Dedifferentiated amniotic fluid mesenchymal stem cell (primary cell): ENCODE results near the gene CORO6.
A peak's percentile ranks its signal among the peaks of the same experiment; 100 is the strongest.

Experiments
- DNase-seq: peaks from one replicate; pipeline ENCODE4 v3.0.0-alpha.2; 2016; ENCODE audit errors: extremely low spot score

The CORO6 gene

DNA sequence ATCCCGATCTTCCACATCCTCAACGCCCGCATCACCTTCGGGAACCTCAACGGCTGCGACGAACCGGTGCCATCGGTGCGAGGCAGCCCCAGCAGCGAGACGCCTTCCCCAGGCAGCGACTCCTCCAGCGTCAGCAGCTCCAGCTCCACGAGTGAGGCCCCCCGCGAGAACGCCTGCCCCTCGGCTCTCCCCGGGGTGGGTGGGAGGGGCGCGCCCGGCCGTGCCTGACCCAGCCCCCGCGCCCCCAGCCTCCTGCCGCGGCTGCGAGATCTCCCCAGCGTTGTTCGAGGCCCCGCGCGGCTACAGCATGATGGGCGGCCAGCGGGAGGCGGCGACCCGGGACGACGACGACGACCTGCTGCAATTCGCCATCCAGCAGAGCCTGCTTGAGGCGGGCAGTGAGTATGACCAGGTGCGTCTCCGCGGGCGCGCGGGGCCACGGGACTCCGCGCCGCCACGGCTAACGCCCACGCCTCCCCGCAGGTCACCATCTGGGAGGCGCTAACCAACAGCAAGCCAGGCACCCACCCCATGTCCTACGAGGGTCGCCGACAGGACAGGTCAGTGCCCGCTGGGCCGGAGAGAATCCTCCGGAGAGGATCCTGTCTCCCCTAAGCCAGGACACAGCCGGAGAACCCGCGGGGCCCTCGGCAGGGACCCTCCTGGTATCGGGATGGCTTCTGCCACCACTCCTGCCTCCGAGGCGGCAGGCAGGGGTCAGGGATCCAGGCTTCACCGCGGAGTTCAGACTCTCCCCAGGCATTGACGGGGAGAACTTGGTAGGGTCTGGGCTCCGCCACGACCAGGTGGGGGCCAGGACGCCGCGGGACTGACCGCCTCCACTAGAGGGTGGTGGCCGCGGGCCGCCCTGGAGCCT lies 10.1 kb downstream of the CORO6 start:
- DNase-seq, result no peak

DNA sequence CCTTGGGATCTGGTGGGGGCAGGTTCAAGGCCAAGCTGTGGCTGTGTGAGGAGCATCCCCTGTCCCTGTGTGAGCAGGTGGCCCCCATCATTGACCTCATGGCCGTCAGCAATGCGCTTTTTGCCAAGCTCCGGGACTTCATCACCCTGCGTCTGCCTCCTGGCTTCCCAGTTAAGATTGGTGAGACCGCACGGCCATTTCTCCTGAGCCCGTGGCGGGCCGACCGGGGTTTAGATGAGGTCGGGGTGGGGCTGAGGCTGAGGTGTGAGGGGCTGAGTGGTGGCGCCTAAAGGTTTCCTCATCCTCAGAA lies 10.7 kb downstream of the CORO6 start:
- no peak for DNase-seq

DNA sequence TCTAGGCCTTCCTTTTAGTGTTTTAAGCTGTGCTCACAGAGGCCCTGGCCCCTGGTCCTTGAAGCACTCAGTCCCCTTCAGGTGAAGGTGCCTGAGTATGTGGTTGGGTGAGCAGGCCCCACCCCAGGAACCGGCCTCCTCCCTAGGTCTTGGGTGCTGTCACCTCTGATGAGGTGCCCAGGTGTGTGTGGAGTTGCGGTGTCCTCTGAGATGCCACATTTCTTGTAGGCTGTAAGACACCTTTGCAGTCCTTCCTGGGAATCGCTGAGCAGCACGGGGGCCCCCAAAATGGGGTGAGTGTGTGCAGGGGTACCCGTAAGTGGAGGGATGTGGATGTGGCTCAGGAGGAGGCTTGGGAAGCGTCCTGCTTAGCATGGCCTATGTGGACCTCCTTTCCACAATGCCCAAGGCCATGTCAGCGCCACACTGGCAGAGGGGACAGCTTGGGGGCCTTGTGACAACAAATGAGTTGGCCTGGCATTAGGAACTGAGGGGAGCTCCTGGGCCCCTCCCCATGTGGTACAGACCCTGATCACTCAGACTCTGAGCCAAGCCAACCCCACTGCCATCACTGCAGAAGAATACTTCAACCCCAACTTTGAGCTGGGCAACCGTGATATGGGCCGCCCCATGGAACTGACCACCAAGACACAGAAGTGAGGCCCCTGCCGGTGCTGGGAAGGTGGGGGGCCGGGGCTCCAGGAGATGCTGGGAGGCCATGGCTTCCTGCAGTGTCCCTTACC lies 11.2 kb downstream of the CORO6 start:
- no peak for DNase-seq

DNA sequence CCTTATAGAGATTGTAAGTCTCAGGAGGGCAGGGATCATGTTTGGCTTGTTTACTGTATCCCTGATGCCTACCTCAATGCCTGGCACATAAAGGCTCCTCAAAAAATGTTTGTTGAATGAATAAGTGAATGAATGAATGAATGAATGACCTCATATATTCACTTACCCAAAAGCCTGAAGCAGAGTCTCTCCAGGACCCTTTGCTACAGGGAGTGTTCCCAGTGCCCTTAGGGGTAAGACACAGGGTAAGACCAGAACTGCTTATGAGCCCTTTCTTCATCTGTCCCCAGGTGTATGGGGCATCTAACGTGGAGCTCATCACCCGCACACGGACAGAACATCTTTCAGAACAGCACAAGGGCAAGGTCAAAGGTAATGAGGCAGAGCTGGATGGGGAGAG lies 12.3 kb downstream of the CORO6 start:
- no peak for DNase-seq

DNA sequence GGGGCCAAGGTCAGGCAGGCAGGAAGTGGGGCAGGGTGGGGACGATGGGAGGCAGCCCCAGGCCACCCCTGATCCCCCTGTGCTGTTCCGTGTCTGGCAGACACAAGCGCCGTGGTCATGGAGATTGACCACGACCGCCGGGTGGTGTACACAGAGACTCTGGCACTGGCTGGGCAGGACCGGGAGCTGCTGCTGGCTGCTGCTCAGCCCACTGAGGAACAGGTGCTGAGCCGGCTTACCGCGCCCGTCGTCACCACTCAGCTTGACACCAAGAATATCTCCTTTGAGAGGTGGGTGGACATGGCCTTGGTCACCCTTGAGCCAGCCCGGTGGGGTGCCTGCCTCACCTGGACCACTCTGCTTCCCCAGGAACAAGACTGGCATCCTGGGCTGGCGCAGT lies 13.7 kb downstream of the CORO6 start:
- no peak for DNase-seq

DNA sequence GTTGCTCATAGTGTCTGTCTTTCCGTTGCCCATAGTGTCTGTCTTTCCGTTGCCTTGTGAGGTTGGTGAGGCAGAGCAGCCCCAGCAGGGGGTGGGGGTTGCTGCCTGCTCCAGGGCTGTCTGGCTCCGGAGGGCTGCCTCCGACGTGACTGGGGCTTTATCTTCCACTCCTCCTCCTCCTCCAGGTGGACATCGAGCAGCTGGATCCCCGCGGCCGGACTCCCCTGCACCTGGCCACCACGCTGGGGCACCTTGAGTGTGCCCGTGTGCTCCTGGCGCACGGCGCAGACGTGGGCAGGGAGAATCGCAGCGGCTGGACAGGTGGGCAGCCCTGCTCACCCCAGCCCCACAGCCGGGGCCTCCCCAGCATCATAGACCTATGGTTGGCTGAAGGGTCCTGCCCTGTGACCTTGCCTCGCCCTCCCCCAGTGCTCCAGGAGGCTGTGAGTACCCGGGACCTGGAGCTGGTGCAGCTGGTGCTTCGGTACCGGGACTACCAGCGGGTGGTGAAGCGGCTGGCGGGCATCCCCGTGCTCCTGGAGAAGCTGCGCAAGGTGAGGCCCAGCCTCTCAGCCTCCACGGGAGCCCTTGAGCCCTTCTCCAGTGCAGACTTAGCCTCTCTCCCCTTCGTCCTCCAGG lies 15.0 kb downstream of the CORO6 start:
- no peak for DNase-seq

DNA sequence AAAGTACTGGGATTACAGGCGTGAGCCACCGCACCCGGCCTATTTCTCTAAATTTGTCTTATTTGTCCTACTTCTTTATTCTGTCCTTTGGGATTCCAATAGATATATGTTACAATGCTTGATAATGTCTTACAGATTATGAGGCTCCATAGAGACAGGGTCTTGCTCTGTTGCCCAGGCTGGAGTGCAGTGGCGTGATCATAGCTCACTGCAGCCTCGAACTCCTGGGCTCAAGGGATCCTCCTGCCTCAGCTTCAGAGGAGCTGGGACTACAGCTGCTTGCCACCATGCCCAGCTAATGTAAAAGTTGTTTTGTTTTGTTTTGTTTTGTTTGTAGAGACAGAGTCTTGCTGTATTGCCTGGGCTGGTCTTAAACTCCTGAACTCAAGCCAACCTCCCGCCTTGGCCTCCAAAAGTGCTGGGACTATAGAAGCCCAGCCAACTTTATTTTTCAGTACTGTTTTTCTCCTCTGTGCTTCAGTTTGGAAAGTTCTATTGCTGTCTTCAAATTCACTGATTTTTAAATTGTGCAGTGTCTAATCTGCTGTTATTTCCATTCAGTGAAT lies 19.5 kb downstream of the CORO6 start:
- DNase-seq, result no peak

DNA sequence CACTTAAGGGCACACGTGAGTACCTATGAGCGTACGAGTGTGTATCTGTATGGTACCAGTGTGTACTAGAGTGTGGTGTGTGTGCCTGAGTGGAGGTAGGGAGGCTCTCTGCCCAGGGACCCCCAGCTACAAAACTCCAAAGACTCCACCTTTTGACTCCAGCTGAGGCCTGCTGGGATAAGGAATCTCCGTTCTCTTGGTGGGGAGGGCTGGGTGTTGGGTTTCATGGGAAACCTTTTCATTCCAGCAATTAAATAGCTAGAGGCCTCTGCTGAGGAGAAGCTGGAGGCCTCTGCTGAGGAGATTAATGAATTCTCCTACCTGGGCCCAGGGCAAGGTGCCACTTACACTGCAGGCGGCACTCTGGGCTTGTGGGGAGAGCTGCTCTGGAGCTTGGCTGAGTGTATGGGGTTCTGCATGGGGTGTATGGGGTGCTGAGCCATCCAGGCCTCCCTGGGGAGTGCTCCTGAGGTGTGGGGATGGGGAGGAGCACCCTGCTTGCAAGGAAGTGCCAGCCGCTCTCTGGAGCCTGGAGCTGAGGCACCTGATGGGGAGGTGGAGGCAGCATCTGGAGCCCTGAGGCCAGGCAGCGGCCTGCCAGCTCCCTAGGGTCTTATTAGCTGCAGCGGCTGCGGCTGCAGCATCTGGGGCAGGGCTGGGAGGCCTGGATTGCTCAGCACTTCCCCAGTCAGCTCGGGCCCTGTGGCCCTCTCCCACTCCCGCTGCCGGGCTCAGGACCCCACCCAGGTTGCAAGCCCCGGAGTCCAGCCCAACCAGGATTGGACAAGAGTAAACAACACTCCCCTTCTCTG lies 25.1 kb downstream of the CORO6 start:
- no peak for DNase-seq

DNA sequence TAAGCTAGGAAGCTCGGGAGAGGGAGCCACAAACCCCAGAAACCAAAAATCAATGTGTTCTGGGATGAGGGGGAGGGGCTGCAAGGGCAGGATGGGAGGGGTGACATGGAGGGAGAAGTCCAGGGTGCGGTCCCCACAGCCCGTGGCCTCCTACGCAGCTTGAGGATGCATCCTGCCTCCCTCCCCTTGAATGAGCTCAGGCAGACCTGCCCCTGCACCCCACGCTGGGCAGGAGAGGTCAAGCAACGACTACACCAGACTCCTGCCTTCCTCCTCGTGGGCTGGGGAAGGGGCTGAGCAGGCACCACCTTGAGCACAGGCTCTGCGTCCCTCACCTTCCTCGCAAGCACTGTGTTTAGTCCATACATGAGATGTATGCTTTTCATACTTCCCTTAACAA lies 25.9 kb downstream of the CORO6 start:
- DNase-seq, result no peak

DNA sequence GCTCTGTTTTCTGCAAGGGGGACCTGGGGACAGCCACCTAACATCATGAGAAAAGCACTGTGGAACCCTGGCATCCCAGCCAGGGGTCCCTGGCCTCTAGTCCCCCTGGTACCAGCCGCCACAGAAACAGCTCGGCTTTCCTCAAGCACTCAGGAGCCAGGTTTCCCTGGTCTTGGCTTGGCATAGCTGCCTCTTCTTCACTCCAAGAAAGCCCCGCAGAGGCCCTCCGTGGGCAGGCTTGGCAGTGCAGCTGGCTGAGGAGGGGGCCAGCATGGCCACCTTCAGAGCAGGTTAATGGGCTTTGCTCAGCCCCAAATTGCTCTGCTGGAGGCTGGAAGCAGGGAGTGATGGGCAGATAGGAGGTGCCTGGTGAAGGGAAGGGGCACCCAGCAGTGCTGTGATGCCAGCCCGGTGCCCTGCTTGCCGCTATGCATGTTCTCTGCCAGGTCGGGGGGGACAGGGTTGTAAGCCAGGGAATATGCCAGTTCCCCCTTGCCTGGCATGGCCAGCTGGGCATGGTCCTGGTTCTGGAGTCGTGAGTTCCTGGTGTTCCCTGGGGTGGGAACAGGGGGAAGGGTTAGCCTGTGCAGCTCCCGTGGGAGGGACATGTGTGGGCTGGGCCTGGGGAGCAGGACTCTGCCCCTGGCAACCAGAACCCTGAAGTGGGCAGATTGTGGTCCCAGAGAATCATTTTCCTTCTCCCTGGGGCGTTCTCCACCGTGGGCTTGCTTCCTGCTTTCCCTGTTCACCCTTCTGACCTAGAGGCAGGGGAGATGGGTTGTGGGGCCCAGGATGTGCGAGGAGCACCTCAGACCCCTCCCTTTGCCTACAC lies 26.6 kb downstream of the CORO6 start:
- DNase-seq, result no peak

DNA sequence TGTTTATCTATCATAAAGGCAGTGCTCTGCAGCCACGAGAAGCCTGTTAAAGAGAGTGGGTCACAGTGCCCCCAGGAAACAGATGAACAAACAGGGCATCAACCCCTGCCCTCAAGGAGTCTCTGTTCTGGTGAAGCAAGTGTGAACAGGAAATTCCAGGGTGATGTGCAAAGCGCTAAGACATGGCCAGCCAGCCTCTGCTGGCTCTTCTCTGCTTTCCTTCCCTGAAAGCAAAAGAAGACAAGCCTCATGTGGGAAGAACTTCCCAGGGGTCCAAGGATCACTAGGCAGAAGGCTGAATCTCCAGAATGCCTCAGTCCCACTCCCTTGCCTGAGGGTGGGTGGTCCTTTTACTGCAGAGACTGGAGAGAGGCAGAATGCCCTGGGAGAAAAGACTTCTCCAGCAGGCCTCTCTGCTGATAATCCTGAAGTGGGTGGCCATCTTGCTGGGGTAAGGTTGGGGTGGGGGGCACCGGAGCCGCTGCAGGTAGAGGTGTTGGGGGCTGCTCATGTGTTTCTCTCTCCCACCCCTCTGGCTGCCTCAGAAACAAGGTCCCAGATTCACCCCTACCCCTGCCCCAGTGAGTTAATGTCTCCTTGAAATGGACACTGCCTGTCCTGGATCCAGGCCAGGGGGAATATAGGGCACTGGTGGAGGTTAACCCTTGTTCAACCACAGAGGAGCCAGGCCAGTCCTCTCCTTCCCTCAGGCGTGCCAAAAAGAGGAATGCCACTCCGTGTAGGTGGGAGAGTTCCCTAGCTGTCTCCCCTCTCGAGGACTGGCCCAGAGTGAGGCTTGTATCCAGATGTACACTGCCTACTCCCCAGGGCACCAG lies 27.4 kb downstream of the CORO6 start:
- no peak for DNase-seq

DNA sequence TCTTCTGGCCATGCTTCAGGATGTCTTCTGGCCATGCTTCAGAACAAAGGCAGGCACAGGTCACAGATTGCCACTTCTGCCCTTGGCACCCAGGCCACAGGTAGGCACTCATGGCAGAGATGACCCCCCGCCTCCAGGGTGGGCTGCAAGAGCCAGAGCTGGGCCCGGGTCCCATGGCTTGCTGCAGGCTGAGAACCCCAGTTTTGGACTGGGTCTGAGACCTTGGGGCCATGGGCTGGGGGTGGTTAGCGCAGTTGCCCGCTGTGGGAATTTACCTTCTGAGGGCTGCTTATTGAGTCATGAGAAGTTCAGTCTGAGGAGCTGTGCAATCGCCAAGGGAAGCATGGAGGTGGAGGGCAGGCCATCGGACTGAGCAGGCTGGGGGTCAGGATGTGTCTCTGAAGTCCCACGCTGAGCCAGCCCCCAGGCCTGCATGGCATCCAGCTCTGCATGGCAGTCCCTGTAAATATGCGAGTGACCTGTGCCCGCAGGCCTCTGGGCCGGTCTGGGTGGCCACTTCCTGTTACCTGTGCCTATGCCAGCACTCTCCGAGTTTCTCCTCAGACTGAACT lies 28.1 kb downstream of the CORO6 start:
- DNase-seq, result no peak

DNA sequence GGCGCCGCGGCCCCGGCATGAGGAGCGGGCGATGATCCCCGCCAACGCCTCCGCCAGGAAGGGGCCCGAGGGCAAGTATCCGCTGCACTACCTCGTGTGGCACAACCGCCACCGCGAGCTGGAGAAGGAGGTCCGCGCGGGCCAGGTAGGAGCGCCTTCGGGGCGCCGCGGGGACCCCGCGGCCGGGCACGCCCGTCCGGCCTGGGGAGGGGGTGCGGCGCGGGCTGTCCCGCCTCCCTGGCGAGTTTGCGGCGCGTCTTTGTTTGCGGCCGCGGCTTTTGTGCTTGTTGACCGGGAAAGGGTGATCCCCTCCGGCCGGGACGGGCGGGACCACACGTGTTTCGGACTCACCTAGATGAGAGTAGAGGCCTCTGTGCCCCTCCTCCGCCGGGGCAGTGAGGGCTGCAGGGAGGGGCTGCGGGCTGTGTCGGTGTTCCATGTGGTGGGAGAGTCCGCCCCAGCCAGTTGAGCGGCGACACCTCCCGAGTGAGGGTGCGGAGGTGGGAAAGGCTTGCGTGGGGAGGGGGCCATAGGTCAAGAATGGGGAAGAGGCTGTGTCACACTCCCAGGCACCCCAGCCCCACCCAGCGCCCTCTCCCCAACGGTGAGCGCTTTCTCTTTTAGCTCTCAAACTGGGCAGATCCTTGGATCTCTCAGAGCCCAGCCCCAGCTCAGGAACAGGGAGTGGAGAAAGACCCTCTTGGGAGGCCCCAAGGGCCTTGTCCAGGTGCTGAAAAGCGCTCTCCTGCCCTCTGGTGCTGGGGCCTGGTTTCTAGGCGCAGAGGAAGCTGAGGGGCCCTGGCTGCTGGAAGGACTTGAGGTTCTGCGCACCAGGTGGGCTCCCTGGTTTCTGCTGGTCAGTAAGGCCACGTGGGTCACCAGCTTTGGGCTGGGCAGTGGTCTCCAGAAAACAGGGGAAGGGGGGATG lies 28.9 kb downstream of the CORO6 start:
- no peak for DNase-seq

DNA sequence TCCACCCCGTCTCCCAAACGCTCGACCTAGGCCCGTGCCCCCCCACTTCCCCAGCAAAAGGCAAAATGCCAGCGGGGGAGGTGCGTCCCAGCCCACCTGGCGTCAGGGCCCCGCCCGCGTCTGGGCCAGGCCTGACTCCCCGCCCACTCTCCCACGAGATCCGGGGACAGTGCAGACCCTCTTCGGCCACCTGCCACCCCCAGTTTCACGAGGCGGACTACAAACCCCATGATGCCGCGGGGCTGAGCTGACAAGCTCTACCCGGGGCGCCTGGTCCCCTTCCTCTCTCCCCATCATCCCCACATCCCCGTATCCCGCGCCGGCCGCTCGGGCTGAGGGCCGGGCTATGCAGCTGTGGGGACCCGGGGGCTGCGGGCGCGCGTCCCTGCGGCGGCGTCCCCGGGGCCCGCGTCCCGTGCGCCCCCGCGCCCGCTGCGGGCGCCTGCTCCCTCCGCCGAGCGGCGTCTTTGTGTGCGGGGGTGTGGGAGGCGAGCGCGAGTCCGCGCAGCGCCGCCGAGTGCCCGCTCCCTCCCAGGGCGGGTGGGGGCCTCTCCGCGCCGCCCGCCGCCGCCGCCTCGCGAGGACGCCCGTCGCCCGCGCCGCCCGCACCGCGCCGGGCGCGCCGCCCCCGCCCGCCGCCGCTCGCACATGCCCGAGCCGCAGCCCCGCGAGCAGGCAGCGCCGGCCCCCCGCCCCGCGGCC lies 29.7 kb downstream of the CORO6 start, which contains the start of gene ANKRD13B:
Gene ANKRD13B (plus strand): TSS at position 283 of the 702 bp plus-strand sequence. CDS start 490 bp downstream, outside the sequence.
- no peak for DNase-seq

DNA sequence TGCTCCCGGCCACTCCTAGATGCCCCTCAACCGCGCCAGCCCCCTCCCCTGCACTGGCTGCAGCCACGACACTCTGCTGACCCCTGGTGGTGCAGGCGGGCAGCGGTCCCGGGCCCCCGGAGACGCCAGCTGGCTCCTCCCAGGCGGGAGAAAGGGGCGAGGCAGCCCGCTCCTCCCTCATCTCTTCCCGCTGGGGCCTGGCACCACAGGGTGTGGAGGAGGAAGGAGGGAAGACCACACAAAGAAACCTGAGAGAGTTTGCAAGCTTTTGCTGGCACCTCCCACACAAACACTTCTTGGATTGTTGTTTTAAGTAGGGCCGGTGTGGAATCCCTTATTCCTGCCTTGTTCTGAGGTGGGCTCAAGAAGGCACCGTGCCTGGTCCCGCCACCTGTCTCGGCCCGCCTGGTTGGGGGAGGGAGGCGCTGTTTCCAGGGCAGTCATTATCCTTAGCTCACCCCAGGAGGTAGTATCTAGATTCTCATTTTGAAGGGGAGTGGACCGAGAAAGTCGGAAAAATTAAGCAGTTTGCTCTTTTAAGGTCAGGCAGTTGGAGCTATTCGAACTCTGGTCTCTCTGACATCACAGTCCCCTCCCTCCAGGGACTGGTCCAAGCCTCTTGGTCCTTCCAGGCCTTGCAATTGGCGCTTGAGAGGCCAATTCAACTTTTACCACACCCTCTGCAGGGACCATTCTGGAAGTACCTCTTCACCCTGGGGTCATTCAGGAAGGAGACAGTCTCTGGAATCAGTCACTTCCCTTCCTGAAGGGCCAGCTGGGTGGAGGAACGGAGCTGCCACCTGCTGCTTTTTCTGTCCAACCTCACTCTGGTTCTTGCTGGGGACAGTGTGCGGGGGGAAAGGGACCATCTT lies 30.7 kb downstream of the CORO6 start:
- peak; percentile 69 for DNase-seq

DNA sequence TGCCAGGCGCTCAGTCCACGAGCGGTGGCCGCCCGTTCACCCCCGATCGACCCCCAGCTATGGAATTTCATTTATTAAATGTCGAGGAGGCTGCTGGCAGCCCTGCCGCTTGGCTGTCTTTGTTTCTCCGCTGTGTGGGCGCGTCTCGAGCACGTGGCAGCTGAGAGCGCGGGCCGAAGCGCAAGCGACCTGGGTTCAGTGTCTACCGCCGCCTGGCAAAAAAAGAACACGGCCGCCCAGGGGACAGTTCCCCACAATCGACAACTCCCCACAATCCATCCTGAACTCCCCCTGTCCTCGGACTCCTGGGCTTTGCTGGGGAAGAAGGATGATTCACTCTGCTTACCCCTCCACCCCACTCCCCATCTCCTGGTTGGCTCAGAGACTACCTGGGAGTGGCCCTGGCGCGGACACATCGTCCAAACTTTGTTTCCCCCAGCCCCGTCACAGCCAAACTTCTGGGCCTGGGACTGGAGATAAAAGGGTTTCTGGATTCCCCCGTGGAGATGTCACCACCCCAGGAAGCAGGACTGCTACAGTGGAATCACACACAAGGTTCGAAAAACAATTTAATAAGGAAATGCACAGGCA lies 31.5 kb downstream of the CORO6 start:
- DNase-seq, result peak; percentile 41
